Keratinocyte (primary cell): ENCODE data around the gene SPSB4.

ENCODE experiments used
- EZH2 ChIP-seq: IDR thresholded peaks from one replicate; pipeline ENCODE4 v1.6.1; 2012; ENCODE audit warnings: inconsistent platforms, mild to moderate bottlenecking, low read length, moderate library complexity
- TF ChIP-seq, protein P1 (sequence below), 3 experiments: IDR thresholded peaks in 1 of 3; conservative IDR thresholded peaks in 1 of 3; optimal IDR thresholded peaks in 1 of 3; 2 replicates in 2 of 3; 3 replicates in 1 of 3; pipeline versions ENCODE3 to v1.5.1; 2011; ENCODE audit warnings: low read length in 3 of 3, mild to moderate bottlenecking in 3 of 3, moderate library complexity in 2 of 3, control low read depth in 1 of 3, inconsistent platforms in 1 of 3; ENCODE audit not compliant: insufficient read depth in 2 of 3; ENCODE audit errors: extremely low read depth in 1 of 3

DNA sequence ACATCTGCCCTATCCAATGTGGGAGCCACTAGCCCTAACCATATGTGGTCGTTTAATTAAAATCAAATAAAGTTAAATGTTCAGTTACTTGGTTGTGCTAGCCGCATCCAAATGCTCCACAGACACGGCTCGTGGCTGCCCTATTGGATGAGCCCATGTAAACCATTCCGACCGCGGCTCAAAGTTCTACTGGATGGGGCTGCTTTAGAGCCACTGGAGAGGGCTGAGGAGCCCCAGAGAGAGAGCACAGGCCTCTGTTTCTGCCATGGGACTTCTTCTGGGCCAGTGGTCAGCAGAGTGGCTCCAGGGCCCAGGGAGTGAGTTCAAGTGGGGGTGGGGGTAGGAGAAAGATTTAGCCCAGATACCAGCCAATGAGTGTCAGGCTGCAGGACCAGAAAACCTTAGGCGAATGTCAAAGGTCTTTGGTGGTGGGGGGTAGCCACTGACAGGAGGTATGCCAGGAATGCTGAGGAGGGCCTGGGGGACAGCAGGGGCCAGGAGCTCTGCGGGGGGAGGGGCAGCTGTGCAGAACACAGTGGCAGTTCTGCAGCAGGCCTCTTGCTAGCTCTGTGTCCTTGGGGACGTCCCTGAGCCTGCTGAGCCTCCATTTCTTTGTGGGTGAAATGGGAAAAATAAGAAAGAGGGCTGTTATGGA is 30.1 kb downstream of the SPSB4 start:
- TF ChIP-seq, protein P1, sequence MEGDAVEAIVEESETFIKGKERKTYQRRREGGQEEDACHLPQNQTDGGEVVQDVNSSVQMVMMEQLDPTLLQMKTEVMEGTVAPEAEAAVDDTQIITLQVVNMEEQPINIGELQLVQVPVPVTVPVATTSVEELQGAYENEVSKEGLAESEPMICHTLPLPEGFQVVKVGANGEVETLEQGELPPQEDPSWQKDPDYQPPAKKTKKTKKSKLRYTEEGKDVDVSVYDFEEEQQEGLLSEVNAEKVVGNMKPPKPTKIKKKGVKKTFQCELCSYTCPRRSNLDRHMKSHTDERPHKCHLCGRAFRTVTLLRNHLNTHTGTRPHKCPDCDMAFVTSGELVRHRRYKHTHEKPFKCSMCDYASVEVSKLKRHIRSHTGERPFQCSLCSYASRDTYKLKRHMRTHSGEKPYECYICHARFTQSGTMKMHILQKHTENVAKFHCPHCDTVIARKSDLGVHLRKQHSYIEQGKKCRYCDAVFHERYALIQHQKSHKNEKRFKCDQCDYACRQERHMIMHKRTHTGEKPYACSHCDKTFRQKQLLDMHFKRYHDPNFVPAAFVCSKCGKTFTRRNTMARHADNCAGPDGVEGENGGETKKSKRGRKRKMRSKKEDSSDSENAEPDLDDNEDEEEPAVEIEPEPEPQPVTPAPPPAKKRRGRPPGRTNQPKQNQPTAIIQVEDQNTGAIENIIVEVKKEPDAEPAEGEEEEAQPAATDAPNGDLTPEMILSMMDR (optimal IDR thresholded peaks at IDR 0.05 in 1 of 3, IDR thresholded peaks at IDR 0.05 in 1 of 3, conservative IDR thresholded peaks at IDR 0.05 in 1 of 3; ENCODE audit: extremely low read depth in 1 of 3, insufficient read depth in 2 of 3, low read length in 3 of 3): no peak
- TF ChIP-seq EZH2: no peak
